DMS114 treated with DMSO at 0.1 percent for 48 hours (cell line): ENCODE measurements around the gene TCTA.

Experiments
- DNase-seq: peaks from one replicate; lab custom pipeline; 2025; ENCODE audit not compliant: unreplicated experiment; lab: John Stamatoyannopoulos, UW

The TCTA gene

GRCh38 chr3:49410066-49410845 is 2.0 kb upstream of the TCTA start:
- DNase-seq: no peak

- no peak for DNase-seq
Measured at GRCh38 chr3:49410846-49411534, 1.2 kb upstream of the TCTA start.

GRCh38 chr3:49411535-49411967 is 672 bp upstream of the TCTA start:
- no peak for DNase-seq

GRCh38 chr3:49412632-49413337 is 562 bp downstream of the TCTA start:
- no peak for DNase-seq

- no peak for DNase-seq
Measured at GRCh38 chr3:49413338-49413734, 1.1 kb downstream of the TCTA start.

GRCh38 chr3:49414753-49415152 is 2.5 kb downstream of the TCTA start:
- DNase-seq: no peak

GRCh38 chr3:49415931-49416601 is 3.8 kb downstream of the TCTA start:
- DNase-seq: no peak

- no peak for DNase-seq
Measured at GRCh38 chr3:49416867-49417266, 4.6 kb downstream of the TCTA start.

GRCh38 chr3:49417516-49418120 is 5.4 kb downstream of the TCTA start:
- DNase-seq: no peak

GRCh38 chr3:49421890-49422378 is 9.7 kb downstream of the TCTA start:
- no peak for DNase-seq

- DNase-seq: no peak
Measured at GRCh38 chr3:49422379-49423248, 10.4 kb downstream of the TCTA start, which contains the start of gene AMT. AMT (minus strand) TSS chr3:49422473; CDS start chr3:49422450, 23 bp downstream.

GRCh38 chr3:49424816-49425215 is 12.6 kb downstream of the TCTA start:
- DNase-seq: no peak

GRCh38 chr3:49427586-49427985 is 15.4 kb downstream of the TCTA start:
- no peak for DNase-seq

- no peak for DNase-seq
Measured at GRCh38 chr3:49428752-49429080, 16.5 kb downstream of the TCTA start.

GRCh38 chr3:49434731-49435130 is 22.5 kb downstream of the TCTA start:
- no peak for DNase-seq

GRCh38 chr3:49445391-49445790 is 33.2 kb downstream of the TCTA start:
- DNase-seq: no peak

GRCh38 chr3:49453621-49454020 is 41.4 kb downstream of the TCTA start:
- DNase-seq: no peak

GRCh38 chr3:49454458-49454857 is 42.2 kb downstream of the TCTA start:
- no peak for DNase-seq

GRCh38 chr3:49454898-49455681 is 42.9 kb downstream of the TCTA start:
- DNase-seq: no peak
